Kidney epithelial cell (primary cell): ENCODE measurements around the gene APOLD1. TPM values are rescaled to one million over a fixed set of nuclear protein-coding genes. Genes with fewer than 3 reads are reported as not detected.

Source experiments
- DNase-seq: peaks from one replicate; pipeline ENCODE4 v3.0.0-alpha.2; 2010; ENCODE audit warnings: low read depth
- H3K27me3 ChIP-seq: 2 replicates; pipeline ENCODE4 v1.6.0; 2011; ENCODE audit warnings: low read length; ENCODE audit not compliant: control insufficient read depth, insufficient read depth
- H3K36me3 ChIP-seq: 2 replicates; pipeline ENCODE4 v1.5.1; 2011; ENCODE audit warnings: low read length; ENCODE audit not compliant: control insufficient read depth, insufficient read depth
- H3K4me3 ChIP-seq: 2 replicates; pipeline ENCODE4 v1.5.1; 2011; ENCODE audit warnings: low read depth, mild to moderate bottlenecking, control low read depth, low read length
- total RNA-seq: library from RNA; depleted of rRNA; stranded (reverse); fragments of >200 nt; gene quantifications from 2 replicates; pipeline ENCODE4 v1.2.3, GENCODE V29; 2015
- TF ChIP-seq, protein P1 (sequence below): IDR thresholded peaks from 2 replicates; pipeline ENCODE4 v1.5.1; 2011; ENCODE audit warnings: mild to moderate bottlenecking, moderate library complexity, low read length, control low read depth, inconsistent platforms; ENCODE audit not compliant: insufficient read depth, poor library complexity, severe bottlenecking

APOLD1 gene
- total RNA-seq, 1 donor from 2014 or later, result 1.4 TPM

DNA sequence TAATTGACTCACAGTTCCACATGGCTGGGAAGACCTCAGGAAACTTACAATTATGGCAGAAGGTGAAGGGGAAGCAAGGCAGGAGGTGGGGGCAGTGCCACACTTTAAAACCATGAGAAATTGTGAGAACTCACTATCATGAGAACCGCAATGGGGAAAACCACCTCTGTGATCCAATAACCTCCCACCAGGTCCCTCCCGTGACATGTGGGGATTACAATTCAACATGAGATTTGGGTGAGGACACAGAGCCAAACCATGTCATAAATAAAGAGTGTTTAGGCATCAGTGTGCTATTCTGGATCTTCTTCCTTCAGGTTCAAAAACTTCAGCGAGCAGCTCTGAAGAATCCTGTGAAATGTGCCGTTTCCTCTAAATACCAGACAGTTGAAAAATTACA is 37.4 kb downstream of the APOLD1 start:
- TF ChIP-seq, protein P1, sequence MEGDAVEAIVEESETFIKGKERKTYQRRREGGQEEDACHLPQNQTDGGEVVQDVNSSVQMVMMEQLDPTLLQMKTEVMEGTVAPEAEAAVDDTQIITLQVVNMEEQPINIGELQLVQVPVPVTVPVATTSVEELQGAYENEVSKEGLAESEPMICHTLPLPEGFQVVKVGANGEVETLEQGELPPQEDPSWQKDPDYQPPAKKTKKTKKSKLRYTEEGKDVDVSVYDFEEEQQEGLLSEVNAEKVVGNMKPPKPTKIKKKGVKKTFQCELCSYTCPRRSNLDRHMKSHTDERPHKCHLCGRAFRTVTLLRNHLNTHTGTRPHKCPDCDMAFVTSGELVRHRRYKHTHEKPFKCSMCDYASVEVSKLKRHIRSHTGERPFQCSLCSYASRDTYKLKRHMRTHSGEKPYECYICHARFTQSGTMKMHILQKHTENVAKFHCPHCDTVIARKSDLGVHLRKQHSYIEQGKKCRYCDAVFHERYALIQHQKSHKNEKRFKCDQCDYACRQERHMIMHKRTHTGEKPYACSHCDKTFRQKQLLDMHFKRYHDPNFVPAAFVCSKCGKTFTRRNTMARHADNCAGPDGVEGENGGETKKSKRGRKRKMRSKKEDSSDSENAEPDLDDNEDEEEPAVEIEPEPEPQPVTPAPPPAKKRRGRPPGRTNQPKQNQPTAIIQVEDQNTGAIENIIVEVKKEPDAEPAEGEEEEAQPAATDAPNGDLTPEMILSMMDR, result no peak
- Histone ChIP-seq H3K27me3 (no peaks in the 10 kb centered on the region), H3K36me3 (peaks cover 1% of the 10 kb centered on the region), H3K4me3 (no peak overlapping the region)
- no peak for DNase-seq

DNA sequence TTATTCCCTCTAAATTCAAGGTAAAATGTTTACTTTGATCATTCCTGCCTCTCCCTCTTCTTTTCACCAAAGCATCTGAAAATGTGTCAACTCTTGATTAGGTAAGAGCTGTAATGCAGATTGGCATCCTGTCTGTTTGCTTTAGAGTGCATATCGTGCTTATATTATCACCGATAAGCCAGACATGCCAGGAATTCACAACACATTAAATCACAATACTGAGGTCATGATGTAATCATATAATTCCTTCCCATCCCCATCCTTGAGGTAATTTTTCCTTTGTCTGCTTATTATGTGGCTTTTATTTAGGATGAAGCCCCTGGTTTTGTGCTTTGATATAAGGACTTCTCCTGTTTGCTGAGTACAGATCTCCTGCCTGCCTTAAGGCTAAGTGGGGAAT is 37.8 kb downstream of the APOLD1 start:
- Histone ChIP-seq H3K27me3 (no peaks in the 10 kb centered on the region), H3K36me3 (peaks cover 1% of the 10 kb centered on the region), H3K4me3 (no peak overlapping the region)
- DNase-seq, result no peak
- TF ChIP-seq, protein P1, result no peak

DNA sequence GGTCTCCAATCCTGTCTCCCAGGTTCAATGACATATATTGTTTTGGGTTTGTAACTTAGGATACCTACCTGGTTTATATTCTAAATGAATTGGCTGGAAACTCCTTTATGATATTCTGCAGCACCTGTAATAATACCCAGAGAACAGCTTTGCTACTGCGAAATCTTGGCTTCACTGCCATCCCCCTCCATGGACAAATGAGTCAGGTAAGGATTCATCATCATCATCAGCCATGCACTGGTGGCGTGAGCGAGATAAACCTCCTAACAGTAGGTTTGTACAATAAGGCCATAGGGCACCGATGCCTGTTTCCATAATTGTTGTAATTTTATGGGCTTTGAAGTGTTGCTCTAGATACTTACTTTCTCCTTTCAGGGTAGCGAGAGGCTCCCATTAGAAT is 38.4 kb downstream of the APOLD1 start:
- TF ChIP-seq, protein P1, result no peak
- H3K36me3 ChIP-seq, result peaks cover 1% of the 10 kb centered on the region
- no peak for DNase-seq
- H3K4me3 ChIP-seq, result no peak overlapping the region
- no peaks in the 10 kb centered on the region for H3K27me3 ChIP-seq

DNA sequence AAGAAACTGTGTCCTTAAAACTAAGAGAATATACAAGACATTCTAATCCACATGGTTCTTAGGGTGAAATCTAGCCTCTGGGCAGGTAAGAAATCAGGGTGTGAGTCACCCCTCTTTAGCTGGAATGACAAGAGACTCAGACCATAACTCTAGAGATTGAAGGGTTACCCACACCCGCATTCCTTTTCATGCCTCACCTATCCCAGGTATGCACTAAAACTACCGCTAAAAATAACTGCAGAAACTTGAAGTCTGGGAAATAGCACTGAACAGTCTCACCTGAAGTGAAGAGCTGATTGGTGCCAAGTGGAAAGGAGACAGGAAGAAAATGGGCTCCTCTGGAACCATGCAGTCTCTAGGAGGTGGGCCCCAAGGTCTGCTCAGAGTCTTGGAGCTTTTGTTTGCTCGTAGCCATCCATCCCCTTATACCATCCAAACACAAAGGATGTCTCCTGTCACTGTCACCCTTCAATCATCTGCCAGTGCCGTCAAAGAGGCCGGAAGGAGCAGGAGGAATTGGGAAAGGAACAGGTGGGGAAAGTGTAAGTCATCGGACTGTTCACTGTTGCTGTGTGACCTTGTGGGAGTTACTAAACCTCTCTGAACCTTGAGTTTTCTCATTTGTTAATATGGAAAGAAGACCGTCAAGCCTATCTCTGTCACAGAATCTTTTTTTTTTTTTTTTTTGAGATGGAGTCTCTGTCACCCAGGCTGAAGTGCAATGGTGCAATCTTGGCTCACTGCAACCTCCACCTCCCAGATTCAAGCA is 50.1 kb downstream of the APOLD1 start:
- H3K4me3 ChIP-seq, result no peak overlapping the region
- no peaks in the 10 kb centered on the region for H3K27me3 ChIP-seq
- TF ChIP-seq, protein P1, result no peak
- no peaks in the 10 kb centered on the region for H3K36me3 ChIP-seq
- peak; percentile 81 for DNase-seq

DNA sequence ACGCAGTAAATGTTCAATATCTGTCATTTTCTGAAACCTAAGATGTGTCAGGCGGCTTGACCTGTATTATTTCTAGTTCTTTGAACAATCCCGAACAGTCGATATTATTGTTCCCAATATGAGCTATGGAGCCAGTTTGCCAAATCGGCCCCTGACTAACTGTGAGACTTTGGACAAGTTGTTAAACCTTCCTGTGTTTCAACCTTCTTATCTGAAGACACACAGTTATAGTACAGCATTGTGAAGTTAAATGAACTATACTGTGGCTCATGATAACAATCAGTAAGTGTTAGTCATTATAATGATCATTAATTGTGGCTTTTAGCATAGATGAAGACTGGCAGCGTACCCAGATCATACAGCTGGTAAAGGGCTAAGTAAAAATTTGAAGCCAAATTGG is 51.1 kb downstream of the APOLD1 start:
- no peak for DNase-seq
- H3K36me3 ChIP-seq, result no peaks in the 10 kb centered on the region

More for the DNA sequence above, 51.1 kb downstream of the APOLD1 start:
- Histone ChIP-seq H3K4me3 (no peak overlapping the region), H3K27me3 (no peaks in the 10 kb centered on the region)
- TF ChIP-seq, protein P1, result no peak
